Right ventricle myocardium inferior (tissue), 1 donor: ENCODE results near the gene RADIL. TPM values are rescaled to one million over a fixed set of nuclear protein-coding genes. Genes with fewer than 3 reads are reported as not detected.

Experiments used
- ATAC-seq: fragments of 200-7000 bp; cut with Tn5 transposase; one replicate; pipeline ENCODE4 v1.9.1; 2020; ENCODE audit warnings: mild to moderate bottlenecking, moderate library complexity
- DNase-seq: peaks from one replicate; pipeline ENCODE4 v3.0.0; 2021; ENCODE audit errors: missing footprints
- intact Hi-C: fragments of 100-400 bp; cut with DNase I; formaldehyde crosslinking; loops from one replicate; pipeline ENCODE4 v1.11.0; 2022
- total RNA-seq: library from RNA; stranded (reverse); fragmentation: NEBNext Ultra II Directional; extraction: Animal tissue kit (Norgen Biotek cat#: 25700); gene quantifications from one replicate; pipeline ENCODE4 v1.2.1, GENCODE V29; 2021
- donor health status: DM: no; HTN: yes; CAD: no; lungs with severe emphysema.

The RADIL gene
- total RNA-seq, 1 donor from 2014 or later, result 3.9 TPM

- DNase-seq, result no peak
- intact Hi-C loops, result no loop called here
- ATAC-seq, result peak; percentile 58
These were observed 63.7 kb downstream of the RADIL start for GRCh38 chr7:4819560-4820404.

- no peak for DNase-seq
- ATAC-seq, result no peak
- intact Hi-C loops, result no loop called here
These were observed 65.3 kb downstream of the RADIL start for GRCh38 chr7:4818000-4818794.

- intact Hi-C loops, result no loop called here
- DNase-seq, result no peak
- no peak for ATAC-seq
These were observed 66.2 kb downstream of the RADIL start for GRCh38 chr7:4817178-4817901.

GRCh38 chr7:4816419-4817080 lies 67.0 kb downstream of the RADIL start:
- no peak for DNase-seq
- intact Hi-C loops, result no loop called here
- no peak for ATAC-seq

DNA sequence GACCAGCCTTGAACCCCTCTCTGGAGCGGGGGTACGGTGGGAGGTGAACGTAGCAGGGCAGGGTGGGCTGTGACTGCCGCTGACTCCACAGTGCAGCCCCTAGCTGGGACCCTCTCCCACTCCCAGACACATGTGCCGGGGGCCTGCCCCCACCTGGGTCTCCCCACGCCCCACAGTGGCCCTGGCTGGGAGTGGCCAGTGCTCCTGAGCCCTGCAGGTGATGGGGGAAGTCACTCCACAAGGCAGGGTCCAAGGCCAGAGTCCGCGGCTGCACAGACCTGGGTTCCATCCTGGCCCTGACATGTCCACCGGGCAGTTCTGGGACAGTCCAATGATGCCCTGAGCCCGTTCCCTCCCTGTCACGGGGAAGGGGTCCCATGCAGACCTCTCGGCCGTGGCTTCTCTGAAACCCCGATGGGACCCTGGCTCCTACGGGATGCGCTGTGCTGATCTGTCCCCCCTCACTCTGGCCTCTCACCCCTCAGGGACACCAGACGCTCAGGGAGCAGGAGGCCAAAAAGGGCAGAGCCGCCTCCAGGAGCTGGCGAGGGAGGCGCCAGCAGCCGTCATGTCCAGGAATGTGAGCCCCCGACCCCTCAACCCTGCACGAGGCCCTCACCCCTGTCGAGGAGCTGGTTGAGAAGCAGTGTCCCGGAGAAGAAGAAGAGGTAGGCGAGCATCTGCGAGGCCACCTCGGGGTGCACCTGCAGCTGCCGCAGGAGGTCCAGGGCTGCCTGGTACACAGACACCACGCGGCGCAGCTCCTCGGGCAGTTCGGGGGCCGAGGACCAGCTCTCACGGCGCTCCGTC lies 67.7 kb downstream of the RADIL start:
- intact Hi-C loops, result no loop called here
- ATAC-seq (no peak), DNase-seq (no peak)

DNA sequence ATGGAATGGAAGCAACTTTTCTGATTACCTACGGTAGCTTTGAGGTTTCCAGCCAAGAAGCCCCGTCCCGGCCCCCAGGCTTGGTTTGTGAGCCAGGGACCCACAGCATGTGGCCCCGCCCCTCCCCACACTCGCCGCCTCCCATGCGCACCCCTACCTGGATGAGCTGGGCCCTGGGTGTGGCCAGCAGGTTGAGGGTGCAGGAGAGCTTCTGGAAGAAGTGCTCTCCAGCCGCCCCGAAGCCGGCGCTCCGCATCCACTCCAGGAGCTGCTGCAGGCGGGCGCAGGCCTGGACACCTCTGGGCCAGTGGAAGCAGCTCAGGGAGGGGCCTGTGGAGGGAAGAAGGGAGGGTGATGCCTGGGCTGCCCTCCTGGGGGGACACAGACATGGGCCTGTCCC lies 68.4 kb downstream of the RADIL start:
- ATAC-seq, result no peak
- DNase-seq, result no peak
- intact Hi-C loops, result no loop called here

GRCh38 chr7:4814433-4814832 lies 69.1 kb downstream of the RADIL start:
- intact Hi-C loops, result no loop called here
- ATAC-seq (no peak), DNase-seq (no peak)

DNA sequence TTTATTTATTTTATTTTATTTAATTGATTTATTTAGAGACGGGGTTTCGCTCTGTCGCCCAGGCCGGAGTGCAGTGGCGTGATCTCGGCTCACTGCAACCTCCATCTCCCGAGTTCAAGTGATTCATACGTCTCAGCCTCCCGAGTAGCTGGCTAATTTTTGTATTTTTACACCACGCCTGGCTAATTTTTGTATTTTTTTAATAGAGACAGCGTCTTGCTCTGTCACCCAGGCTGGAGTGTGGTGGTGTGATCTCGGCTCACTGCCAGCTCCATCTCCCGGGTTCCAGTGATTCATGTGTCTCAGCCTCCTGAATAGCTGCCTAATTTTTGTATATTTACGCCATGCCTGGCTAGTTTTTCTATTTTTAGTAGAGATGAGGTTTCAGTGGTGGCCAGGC lies 73.8 kb downstream of the RADIL start:
- DNase-seq, result no peak
- intact Hi-C loops, result no loop called here

GRCh38 chr7:4809091-4809591 lies 74.4 kb downstream of the RADIL start:
- intact Hi-C loops, result no loop called here
- no peak for DNase-seq
- ATAC-seq, result peak; percentile 26

More for the DNA sequence above, 73.8 kb downstream of the RADIL start:
- ATAC-seq, result no peak

GRCh38 chr7:4808565-4808964 lies 75.0 kb downstream of the RADIL start:
- DNase-seq (no peak), ATAC-seq (no peak)
- intact Hi-C loops, result no loop called here

DNA sequence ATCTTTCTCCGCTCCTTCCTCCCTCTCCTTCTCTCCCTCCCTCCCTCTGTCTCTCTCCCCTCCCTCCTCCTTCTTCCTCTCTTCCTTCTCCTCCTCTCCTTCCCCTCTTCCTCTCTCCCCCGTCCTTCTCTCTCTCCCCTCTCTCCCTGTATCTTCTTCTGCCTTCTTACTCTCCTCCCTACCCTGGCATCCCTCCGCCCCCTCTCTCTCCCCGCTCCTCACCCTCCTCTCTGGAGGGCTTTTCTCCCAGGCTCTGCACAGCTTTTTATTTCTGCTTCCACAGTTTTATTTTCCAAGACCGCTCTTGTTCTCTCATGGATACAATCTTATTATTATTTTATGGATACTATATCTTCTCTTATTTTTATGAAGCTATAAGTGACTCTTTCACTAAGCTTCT lies 75.5 kb downstream of the RADIL start:
- ATAC-seq (no peak), DNase-seq (no peak)
- intact Hi-C loops, result no loop called here

- intact Hi-C loops, result no loop called here
- ATAC-seq, result peak; percentile 43
- DNase-seq, result no peak
These were observed 75.9 kb downstream of the RADIL start for GRCh38 chr7:4807598-4808016.

- peak; percentile 64 for ATAC-seq
- peak; percentile 46 for DNase-seq
- intact Hi-C loops, result no loop called here
These were observed 76.4 kb downstream of the RADIL start for GRCh38 chr7:4806983-4807597.

DNA sequence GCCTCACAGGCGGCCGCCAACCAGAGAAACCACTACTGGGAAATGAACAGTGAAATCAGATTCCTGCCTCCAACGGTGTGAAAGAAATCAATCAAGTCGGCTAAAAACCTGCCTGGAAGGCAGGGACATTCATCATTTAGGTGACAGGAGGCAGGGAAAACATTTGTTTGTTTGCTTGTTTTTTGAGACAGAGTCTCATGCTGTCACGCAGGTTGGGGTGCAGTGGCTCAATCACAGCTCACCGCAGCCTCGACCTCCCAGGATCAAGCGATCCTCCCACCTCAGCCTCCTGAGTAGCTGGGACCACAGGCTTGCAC lies 77.6 kb downstream of the RADIL start:
- intact Hi-C loops, result no loop called here
- no peak for DNase-seq
- ATAC-seq, result no peak

- DNase-seq, result no peak
- intact Hi-C loops, result no loop called here
- ATAC-seq, result no peak
These were observed 78.2 kb downstream of the RADIL start for GRCh38 chr7:4805110-4805983.

- DNase-seq, result no peak
- ATAC-seq, result no peak
- intact Hi-C loops, result no loop called here
These were observed 79.9 kb downstream of the RADIL start for GRCh38 chr7:4803397-4804241.
